GM19324 (cell line): ENCODE data around the gene APMAP.
"Not testable (repeated sequence)": the region's sequence is repeated elsewhere in the genome, so short reads cannot be mapped to it uniquely, and the experiment has no call there.

Experiments used
- ATAC-seq: cut with Tn5 transposase; IDR thresholded peaks from one replicate; pipeline ENCODE4 v1.9.1; 2021; ENCODE audit warnings: mild to moderate bottlenecking, moderate library complexity; ENCODE audit not compliant: unreplicated experiment, low FRiP score

The APMAP gene

GRCh38 chr20:24956001-24956841 lies 36.3 kb downstream of the APMAP start:
- ATAC-seq, result no peak

GRCh38 chr20:24955045-24955444 lies 37.5 kb downstream of the APMAP start:
- peak; percentile 65 for ATAC-seq

GRCh38 chr20:24954566-24954965 lies 38.0 kb downstream of the APMAP start:
- no peak for ATAC-seq

GRCh38 chr20:24954151-24954550 lies 38.4 kb downstream of the APMAP start:
- ATAC-seq, result no peak

- no peak for ATAC-seq
Observed at GRCh38 chr20:24953621-24954133, 38.9 kb downstream of the APMAP start.

- ATAC-seq, result no peak
Observed at GRCh38 chr20:24953209-24953575, 39.4 kb downstream of the APMAP start.

- ATAC-seq, result no peak
Observed at GRCh38 chr20:24952376-24953208, 40.0 kb downstream of the APMAP start.

- no peak for ATAC-seq
Observed at GRCh38 chr20:24951536-24952083, 40.9 kb downstream of the APMAP start.

- ATAC-seq, result no peak
Observed at GRCh38 chr20:24950836-24951525, 41.6 kb downstream of the APMAP start.

- ATAC-seq, result no peak
Observed at GRCh38 chr20:24950128-24950835, 42.3 kb downstream of the APMAP start.

- ATAC-seq, result no peak
Observed at GRCh38 chr20:24949756-24950127, 42.8 kb downstream of the APMAP start.

GRCh38 chr20:24948939-24949679 lies 43.4 kb downstream of the APMAP start, which contains the start of gene CST7:
CST7 (plus strand) TSS chr20:24949269; CDS start chr20:24949506, 237 bp downstream.
- no peak for ATAC-seq

GRCh38 chr20:24948396-24948938 lies 44.1 kb downstream of the APMAP start:
- not testable (repeated sequence) for ATAC-seq

- not testable (repeated sequence) for ATAC-seq
Observed at GRCh38 chr20:24946376-24946775, 46.2 kb downstream of the APMAP start.

GRCh38 chr20:24943731-24944130 lies 48.8 kb downstream of the APMAP start:
- no peak for ATAC-seq

- no peak for ATAC-seq
Observed at GRCh38 chr20:24943196-24943595, 49.4 kb downstream of the APMAP start.

- no peak for ATAC-seq
Observed at GRCh38 chr20:24942679-24943078, 49.9 kb downstream of the APMAP start.

GRCh38 chr20:24939036-24939435 lies 53.5 kb downstream of the APMAP start:
- ATAC-seq, result no peak

GRCh38 chr20:24938498-24938897 lies 54.1 kb downstream of the APMAP start:
- no peak for ATAC-seq
